DMS79 (cell line): Measurements from ENCODE around the gene OCEL1.
"Not testable (repeated sequence)": the region's sequence is repeated elsewhere in the genome, so short reads cannot be mapped to it uniquely, and the experiment has no call there.

Source experiments
- DNase-seq: peaks from one replicate; lab custom pipeline; 2025; lab: John Stamatoyannopoulos, UW

OCEL1 gene

DNA sequence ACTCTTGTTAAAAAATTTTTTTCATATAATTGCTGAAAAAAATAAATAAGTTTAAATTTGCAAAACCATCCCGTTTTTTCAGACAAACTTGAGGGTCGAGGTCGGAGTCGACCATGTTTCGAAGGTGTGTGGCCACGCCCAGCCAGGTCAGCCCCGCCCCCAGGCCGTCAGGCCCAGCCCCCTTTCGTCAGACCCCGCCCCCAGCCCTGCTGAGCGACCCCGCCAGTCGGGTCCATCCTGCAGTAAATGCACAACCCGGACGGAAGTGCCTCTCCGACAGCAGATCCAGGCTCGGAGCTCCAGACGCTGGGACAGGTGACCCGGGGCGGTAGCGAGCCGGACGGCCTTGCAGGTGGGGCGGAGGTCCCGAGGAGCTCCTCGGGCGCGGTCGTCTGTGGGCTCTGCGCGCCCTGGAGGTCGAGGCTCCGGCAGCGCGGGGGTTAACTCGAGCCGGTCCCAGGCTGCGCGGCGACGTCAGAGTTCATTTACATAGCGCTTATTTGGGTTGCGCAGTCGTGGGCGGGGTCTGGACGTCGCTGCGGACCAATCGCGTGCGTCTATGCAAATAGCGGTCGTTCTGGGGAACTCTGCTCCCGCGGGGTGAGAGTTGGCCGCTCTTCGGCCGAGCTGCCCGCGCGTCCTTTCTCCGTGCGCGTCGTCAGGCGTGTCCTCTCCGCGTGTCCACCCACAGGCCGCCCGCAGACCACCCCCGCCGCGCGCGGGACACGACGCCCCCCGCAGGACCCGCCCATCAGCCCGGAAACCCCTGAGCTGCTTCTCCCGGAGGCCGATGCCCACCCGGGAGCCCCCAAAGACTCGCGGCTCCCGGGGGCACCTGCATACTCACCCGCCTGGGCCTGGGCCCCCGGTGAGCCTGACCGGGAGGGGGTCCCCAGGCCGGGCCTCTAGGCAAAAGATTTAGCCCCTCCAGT, at the start of gene OCEL1:
Gene OCEL1, plus strand, starts transcription at position 225 of the 932 bp plus-strand sequence. Its CDS starts 22 bp downstream, at position 247.
- peak; percentile 94 for DNase-seq

DNA sequence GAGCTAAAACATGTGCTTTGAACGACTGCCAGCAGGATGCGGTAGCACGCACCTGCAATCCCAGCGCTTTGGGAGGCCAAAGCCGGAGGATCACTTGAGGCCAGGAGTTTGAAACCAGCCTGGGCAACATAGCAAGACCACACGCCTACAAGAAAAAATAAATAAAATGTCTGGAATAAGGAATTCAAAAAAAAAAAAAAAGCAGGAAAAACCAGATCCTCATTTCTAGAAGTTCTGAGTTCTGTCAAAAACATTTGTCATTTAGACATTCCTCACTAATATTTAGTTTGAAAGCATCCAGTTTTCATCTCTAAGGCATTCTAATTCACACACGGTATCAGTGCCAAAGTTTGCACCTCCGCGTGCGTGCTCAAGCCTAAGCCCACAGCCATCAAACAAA, 47.7 kb upstream of the OCEL1 start:
- DNase-seq, result no peak

DNA sequence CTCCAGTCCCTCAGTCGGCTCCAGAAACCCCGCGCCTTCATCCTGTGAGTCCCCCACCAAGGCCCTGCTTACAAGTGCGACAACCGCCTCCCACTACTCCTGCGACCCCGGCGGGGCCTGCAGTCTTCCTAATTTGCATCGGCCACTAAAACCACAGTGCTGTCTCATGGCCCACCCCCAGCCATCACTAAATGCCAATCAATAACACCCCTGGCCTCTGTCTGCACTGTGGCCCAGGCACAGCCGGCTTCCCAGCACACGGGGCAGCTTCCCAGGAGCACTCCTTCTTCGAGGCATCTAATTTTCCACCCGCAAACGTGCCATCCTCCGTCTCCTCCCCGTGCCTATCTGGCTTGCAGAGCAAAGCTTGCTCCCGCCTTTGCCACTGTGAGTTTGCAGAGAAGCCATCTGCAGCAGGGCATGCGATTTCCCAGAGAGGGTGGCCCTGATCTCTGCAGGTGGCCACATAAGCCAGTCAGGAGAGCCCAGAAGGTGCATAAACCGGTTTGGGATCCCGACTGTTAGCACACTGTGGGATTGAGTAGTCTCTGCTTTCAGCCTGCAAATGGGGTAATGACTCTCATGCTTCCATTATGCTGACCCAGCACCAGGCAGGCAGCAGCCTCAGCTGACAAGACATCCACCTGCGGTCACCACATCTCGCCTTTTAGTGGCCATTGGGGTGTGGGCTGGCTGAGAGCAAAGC, 44.9 kb upstream of the OCEL1 start:
- DNase-seq, result no peak

DNA sequence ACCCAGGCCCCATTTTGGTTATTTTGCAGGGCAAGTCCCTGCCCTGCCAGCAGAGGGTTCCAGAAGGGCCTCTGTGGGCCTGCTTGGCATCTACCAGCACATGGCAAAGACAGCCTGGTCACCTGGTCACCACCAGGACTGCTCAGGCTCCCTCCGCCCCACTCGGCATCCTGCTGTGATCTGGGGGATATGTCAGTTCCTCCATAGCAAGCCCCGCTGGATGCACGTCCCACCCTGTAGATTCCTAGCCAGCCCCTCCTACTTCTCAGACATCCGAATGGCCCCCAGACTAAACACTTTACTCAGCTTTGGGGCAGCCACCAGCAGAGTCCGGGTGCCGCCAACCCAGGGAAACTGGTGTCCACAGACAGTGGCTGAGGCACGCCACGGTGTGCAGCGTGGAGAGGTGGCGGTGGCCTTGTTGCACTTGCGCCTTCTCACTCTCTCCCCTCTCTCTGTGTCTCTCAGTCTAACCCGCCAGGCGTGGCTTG, 42.7 kb upstream of the OCEL1 start:
- DNase-seq, result no peak

- no peak for DNase-seq
Measured at GRCh38 chr19:17183858-17184321, 42.1 kb upstream of the OCEL1 start.

GRCh38 chr19:17184371-17184841, 41.6 kb upstream of the OCEL1 start:
- no peak for DNase-seq

GRCh38 chr19:17185590-17185989, 40.4 kb upstream of the OCEL1 start:
- DNase-seq, result no peak

GRCh38 chr19:17191736-17192135, 34.3 kb upstream of the OCEL1 start:
- DNase-seq, result not testable (repeated sequence)

DNA sequence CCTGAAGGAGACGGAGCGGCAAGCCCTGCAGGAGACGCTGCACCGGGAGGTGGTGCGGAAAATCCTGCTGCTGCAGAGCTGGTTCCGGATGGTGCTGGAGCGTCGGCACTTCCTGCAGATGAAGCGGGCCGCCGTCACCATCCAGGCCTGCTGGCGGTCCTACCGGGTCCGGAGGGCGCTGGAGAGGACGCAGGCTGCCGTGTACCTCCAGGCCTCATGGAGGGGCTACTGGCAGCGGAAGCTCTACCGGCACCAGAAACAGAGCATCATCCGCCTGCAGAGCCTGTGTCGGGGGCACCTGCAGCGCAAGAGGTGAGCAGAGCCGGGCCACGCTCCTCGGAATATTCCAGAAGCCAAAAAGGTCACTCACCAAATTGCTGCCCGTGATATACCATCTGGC, 33.3 kb upstream of the OCEL1 start:
- DNase-seq, result no peak

- no peak for DNase-seq
Measured at GRCh38 chr19:17194608-17195007, 31.4 kb upstream of the OCEL1 start.

- DNase-seq, result no peak
Measured at GRCh38 chr19:17195106-17195505, 30.9 kb upstream of the OCEL1 start.

DNA sequence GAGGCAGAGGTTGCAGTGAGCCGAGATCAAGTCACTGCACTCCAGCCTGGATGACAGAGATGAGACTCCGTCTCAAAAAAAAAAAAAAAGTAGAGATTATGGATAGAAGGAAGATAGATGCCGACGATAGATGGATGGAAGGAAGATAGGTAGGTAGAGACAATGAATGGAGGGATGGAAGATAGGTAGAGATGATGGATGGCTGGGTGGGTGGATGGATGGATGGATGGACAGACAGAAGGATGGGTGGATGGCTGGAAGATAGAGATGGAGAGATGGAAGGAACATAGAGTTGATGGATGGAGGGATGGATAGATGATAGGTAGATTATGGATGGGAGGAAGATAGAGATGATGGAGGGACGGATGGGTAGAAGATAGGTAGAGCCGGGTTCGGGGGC, 29.4 kb upstream of the OCEL1 start:
- DNase-seq, result no peak

DNA sequence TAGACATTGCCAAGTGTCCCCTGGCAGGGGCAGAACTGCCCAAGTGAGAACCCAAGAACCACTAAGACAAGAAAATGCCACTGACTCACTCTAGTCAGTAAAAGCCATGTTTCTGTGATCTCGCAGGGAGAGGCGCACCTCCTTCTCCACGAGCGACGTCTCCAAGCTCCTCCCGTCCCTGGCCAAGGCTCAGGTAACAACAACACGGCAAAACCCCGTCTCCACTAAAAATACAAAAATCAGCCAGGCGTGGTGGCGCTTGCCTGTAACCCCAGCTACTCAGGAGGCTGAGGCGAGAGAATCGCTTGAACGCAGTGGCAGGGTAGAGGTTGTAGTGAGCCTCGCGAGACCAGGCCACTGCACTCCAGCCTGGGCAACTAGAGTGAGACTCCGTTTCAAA, 28.4 kb upstream of the OCEL1 start:
- DNase-seq, result no peak

DNA sequence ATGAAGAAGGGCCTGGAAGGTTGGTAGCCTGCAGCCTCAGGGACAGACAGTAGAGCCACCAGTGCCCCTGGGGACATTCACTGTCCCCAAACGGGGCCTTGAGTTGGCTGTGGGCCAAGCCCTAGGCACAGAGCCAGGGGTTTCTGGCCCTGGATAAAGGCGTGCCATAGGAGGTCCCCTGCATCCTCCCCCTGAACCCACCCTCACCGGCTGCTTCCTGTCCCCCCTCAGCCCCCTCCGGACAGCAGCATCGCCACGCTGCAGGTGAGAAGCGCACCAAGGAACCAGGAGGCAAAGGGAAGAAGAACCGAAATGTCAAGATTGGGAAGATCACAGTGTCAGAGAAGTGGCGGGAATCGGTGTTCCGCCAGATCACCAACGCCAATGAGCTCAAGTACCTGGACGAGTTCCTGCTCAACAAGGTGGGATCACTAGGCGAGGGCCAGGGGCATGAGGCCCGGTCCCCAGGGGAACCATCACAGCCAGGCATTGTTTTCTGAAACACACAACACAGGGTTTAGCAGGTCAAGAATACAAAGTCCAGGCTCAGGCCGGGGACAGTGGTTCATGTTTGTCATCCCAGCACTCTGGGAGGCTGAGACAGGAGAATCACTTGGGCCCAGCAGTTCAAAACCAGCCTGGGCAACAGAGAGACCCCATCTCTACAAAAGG, 25.5 kb upstream of the OCEL1 start:
- DNase-seq, result no peak

- no peak for DNase-seq
Measured at GRCh38 chr19:17202249-17202648, 23.8 kb upstream of the OCEL1 start.

GRCh38 chr19:17202713-17203112, 23.3 kb upstream of the OCEL1 start:
- DNase-seq, result no peak

DNA sequence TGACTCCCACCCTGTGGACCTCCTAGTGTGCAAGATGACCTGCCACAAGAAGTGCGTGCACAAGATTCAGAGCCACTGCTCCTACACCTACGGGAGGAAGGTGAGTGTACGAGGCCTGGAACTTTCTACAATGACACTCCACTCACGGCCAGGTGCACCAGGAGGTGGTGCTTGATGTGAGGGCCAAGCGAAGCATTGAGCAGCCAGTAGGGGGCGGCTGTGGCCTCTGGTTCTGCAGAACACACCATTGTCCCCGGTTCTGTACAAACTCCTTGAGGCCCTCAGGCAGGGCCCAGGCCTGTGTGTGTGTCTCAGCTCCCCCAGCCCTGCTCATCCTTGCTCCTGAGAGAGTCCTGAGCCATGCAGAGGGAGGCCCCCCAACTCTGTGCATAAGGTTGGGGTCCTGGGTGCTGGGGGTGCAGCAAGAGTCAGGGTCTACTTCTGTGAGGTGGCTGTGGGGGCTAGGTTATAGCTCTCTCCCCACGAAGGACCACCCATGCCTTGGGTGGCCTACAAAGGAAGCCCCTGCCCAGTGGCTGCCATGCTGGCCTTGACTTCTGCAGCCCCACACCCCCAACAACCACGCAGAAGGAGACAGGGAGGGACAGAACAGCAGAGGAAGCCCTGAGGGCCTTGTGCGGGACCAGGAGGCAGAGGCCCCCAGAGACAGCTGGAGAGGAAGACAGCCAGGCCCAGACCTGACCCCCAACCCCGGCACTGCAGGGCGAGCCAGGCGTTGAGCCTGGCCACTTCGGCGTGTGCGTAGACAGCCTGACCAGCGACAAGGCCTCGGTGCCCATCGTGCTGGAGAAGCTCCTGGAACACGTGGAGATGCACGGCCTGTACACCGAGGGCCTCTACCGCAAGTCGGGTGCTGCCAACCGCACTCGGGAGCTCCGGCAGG, 20.5 kb upstream of the OCEL1 start:
- DNase-seq, result no peak

DNA sequence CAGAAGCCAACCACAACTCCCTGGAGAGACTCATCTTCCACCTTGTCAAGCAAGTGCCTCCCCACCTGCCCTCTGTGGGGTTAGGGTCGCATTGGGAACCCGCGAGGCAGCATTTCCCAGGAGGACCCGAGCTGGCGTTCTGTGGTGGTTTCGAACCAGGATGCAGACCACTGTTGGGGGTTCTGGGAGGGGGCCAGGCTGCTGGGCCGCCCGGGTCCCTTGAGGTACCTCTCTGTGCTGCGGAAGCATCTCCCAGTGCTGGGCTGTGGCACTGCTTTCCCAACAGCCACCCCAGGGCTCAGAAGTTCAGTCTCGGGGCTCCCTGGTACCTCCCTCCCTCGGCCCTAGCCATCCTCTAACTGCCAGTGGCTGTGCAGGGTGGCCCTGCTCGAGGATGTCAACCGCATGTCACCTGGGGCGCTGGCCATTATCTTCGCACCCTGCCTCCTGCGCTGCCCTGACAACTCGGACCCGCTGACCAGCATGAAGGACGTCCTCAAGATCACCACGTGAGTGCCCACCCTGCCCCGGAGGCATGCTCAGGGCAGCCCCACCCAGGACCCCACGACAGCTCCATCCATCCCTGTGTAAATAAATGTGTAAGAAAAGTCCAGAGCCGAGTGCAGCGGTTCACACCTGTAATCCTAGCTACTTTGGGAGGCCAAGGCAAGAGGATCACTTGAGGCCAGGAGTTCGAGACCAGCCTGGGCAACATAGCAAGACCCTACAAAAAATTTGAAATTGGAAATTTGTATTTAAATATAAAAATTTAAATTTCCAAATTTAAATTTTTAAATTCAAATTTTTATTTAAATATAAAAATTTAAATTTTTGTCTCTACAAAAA, 19.1 kb upstream of the OCEL1 start:
- no peak for DNase-seq

DNA sequence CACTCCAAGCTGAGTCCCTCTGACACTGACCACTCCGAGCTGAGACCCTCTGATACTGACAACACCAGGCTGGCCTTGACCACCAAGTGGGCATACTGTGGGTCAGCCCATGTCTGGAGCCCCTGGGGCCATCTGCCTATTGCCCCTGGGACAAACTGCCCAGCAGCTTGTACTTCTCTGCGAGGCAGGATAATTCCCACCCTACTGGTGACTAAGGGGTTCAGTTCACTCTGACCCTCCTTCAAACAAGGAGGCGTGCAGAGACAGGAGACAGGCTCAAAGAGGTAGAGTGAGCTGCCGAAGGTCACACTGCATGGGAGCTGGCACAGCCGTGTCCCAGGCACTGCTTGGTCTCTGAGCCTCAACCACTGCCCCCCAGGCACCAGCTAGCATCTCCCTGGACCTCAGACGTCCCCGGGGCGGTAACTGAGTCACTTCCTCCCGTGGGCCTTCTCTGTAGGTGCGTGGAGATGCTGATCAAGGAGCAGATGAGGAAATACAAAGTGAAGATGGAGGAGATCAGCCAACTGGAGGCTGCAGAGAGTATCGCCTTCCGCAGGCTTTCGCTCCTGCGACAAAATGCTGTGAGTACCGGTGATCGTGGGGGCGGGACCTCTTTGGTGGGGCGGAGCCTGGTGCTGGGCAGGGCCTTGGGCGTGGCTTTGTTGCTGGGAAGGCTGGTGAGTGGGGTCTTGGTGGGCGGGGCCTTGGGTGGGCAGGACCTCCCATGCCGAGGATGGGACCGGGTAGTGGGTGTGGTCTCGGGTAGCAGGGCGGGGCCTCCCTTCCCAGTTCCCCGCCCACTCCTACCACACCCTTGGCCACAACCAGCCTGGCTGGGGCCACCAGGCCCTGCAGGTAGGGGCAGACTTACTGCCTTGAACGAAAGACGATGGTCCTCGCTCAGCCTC, 16.6 kb upstream of the OCEL1 start:
- no peak for DNase-seq
